Gastrocnemius medialis (tissue), 4 donors: ENCODE data around the gene TPX2. TPM values are rescaled to one million over a fixed set of nuclear protein-coding genes. Genes with fewer than 3 reads are reported as not detected.
A peak's percentile ranks its signal among the peaks of the same experiment; 100 is the strongest.

Experiments
- ATAC-seq, 2 donors: fragments of 150-250 bp; one replicate each; pipeline ENCODE4 v1.9.1; 2016
- DNase-seq, 2 donors: peaks; one replicate each; pipeline ENCODE4 v3.0.0-alpha.2; 2019
- H3K27ac ChIP-seq, 4 donors: fragments of 200-600 bp; sonication (generic); 1 replicate in 1 of 4; 2 replicates in 3 of 4; pipeline ENCODE4 v1.5.1; 2016 to 2018; ENCODE audit warnings: mild to moderate bottlenecking in 2 of 4, moderate library complexity in 1 of 4
- H3K27me3 ChIP-seq, 3 donors: fragments of 200-600 bp; sonication (generic) in 2 of 3; 1 replicate in 1 of 3; 2 replicates in 2 of 3; pipeline versions ENCODE4 v1.5.1 to v1.6.0; 2016 to 2019; ENCODE audit warnings: mild to moderate bottlenecking in 1 of 3, moderate library complexity in 1 of 3
- H3K36me3 ChIP-seq, 2 donors: fragments of 200-600 bp; sonication (generic) in 1 of 2; one replicate each; pipeline ENCODE4 v1.5.1; 2017 to 2018
- H3K4me1 ChIP-seq, 2 donors: fragments of 200-600 bp; sonication (generic) in 1 of 2; one replicate each; pipeline ENCODE4 v1.5.1; 2016 to 2017; ENCODE audit warnings: mild to moderate bottlenecking in 2 of 2
- H3K4me3 ChIP-seq, 4 donors: fragments of 200-600 bp; sonication (generic) in 3 of 4; 1 replicate in 1 of 4; 2 replicates in 3 of 4; pipeline ENCODE4 v1.5.1; 2016 to 2019; ENCODE audit warnings: mild to moderate bottlenecking in 2 of 4
- H3K9me3 ChIP-seq, 3 donors: fragments of 200-600 bp; sonication (generic) in 2 of 3; 1 replicate in 1 of 3; 2 replicates in 2 of 3; pipeline ENCODE4 v1.5.1; 2016 to 2019
- CTCF ChIP-seq, 5 experiments: fragments of 450-650 bp in 3 of 5; fragments of 200-600 bp in 2 of 5; sonication (generic) in 2 of 5; IDR thresholded peaks in 4 of 5; conservative IDR thresholded peaks in 1 of 5; 1 replicate in 4 of 5; 2 replicates in 1 of 5; pipeline ENCODE4 v1.5.1; 2016 to 2019; ENCODE audit warnings: antibody characterized with exemption in 5 of 5, mild to moderate bottlenecking in 3 of 5, moderate library complexity in 3 of 5
- POLR2A ChIP-seq, 2 donors: fragments of 450-650 bp; IDR thresholded peaks; one replicate each; pipeline ENCODE4 v1.6.1; 2017; ENCODE audit warnings: antibody characterized with exemption in 2 of 2, mild to moderate bottlenecking in 2 of 2, moderate library complexity in 2 of 2
- in situ Hi-C, 4 donors: fragments of 200-750 bp; cut with MboI; loops; one replicate each; pipeline versions ENCODE4 v1.15.0 to v1.8.0; 2017; ENCODE audit warnings: low sequenced_read_pairs in 4 of 4
- intact Hi-C: fragments of 100-400 bp; cut with DNase I; formaldehyde crosslinking; loops from one replicate; pipeline ENCODE4 v1.15.1; 2023; ENCODE audit warnings: low total_unique reads
- total RNA-seq, 4 donors: library from RNA; depleted of rRNA; stranded (reverse); fragments of >200 nt; gene quantifications; one replicate each; pipeline versions ENCODE4 v1.1.0 to v1.2.3, GENCODE V29; 2016

The TPX2 gene
- total RNA-seq, 4 donors from 2014 or later = 0.46 to 1.9 (median 1.0) TPM

DNA sequence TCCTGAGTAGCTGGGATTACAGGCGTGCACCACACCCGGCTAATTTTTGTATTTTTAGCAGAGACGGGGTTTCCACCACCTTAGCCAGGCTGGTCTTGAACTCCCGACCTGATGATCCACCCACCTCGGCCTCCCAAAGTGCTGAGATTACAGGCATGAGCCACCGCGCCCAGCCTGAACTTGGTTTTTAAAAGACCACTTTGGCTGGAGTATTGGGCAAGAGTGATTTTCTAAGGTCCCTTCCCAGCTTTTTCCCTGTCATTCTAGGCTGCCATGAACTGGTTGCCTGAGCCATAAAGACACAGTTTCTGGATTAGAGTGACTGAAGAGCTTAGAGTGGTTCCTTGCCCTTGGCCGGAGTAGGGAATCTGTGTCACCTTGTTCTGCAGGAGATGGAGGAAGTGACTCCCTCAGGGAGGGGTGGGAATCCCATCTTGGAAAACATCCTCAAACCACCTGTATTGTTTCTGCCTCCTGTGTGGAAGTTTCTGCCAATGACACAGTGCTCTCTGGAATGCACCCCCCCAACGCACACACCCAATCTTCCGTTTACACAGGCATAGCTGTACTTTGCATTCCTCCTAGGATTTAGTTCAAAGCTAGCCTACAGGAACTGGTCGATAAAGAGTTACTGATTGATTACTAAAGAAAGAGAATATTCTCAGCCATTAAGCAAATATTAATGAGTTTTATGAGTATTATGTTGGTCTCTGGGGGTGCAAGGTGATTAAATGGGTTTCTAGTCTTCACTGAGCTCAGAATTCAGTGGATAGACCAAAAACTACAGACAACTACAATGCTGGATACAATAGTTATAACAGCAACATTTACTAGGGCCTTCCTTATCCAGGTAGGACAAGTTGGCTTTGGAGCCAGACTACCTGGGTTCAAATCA lies 34.6 kb upstream of the TPX2 start:
- Histone ChIP-seq H3K27ac (peak overlapping the region; percentile 97 to 98 (median 97)), H3K4me3 (no peak overlapping the region), H3K27me3 (no peaks in the 10 kb centered on the region), H3K4me1 (peaks cover 78 to 86% of the 10 kb centered on the region in 2 donors), H3K36me3 (peaks cover 0 to 7% of the 10 kb centered on the region in 2 donors), H3K9me3 (no peaks in the 10 kb centered on the region)
- in situ Hi-C loops (no loop called here), intact Hi-C loops (no loop called here)
- no peak for ATAC-seq
- DNase-seq = no peak
- TF ChIP-seq CTCF (IDR thresholded peaks at IDR 0.05 in 4 of 5, conservative IDR thresholded peaks at IDR 0.05 in 1 of 5) = no peak
- no peak for TF ChIP-seq POLR2A (IDR thresholded peaks at IDR 0.05)

GRCh38 chr20:31705191-31705590 lies 33.9 kb upstream of the TPX2 start:
- no peaks in the 10 kb centered on the region for H3K27me3 ChIP-seq
- TF ChIP-seq CTCF (IDR thresholded peaks at IDR 0.05 in 4 of 5, conservative IDR thresholded peaks at IDR 0.05 in 1 of 5) (no peak), POLR2A (IDR thresholded peaks at IDR 0.05) (no peak)
- no peaks in the 10 kb centered on the region for H3K9me3 ChIP-seq
- intact Hi-C loops (no loop called here), in situ Hi-C loops (no loop called here)
- peak overlapping the region; percentile 97 to 98 (median 97) for H3K27ac ChIP-seq
- ATAC-seq (no peak), DNase-seq (no peak)
- H3K4me1 ChIP-seq = peaks cover 78 to 86% of the 10 kb centered on the region in 2 donors
- no peak overlapping the region for H3K4me3 ChIP-seq
- H3K36me3 ChIP-seq = peaks cover 0 to 7% of the 10 kb centered on the region in 2 donors

DNA sequence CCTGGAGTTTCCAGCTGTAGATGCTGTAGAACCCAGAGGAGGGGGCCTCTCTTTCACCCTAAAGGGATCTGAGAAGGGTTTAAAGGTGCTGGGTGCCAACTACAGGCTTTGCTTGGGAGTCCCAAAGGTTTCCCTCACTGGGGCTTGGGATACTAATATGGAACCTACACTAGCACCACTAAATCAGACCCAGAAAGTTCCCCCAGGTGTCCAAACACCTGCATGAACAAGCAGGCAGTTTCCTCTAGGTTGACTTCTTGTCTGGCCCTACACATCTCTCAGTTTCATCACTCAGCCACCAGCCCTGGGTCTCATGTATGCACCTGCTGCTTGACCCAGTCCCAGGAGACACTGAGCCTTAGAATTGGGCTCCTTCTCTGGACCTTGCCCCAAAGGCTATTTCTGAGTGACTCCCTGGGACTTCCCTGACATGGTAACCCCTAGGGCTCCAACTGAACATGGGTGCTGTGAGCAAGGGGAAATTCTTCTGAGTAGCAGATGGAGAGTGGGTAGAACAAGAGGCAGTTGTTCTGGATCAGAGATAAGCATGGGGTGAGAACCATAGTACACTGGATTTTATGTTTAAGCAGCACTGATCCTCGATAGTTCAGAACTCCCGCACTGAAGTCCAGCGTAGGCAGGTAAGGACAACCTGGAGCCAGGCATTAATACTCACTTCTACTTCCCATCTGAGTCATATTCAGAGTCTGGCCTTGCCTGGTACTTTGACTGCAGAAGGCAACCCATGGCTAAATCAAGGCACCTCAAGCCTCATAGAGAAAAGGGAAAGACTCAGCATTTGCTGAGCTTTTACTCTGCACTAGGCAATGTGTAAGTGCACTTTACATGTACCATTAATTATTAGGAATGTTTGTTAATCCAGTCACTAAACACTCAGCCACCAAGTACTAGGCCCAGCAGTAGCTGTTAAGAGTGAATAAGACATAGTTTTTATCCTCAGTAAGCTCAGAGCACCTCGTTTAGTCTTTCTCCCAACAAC lies 33.2 kb upstream of the TPX2 start:
- ATAC-seq (no peak), DNase-seq (no peak)
- TF ChIP-seq POLR2A (IDR thresholded peaks at IDR 0.05) (no peak), CTCF (IDR thresholded peaks at IDR 0.05 in 4 of 5, conservative IDR thresholded peaks at IDR 0.05 in 1 of 5) (no peak)
- Histone ChIP-seq H3K4me1 (peaks cover 78 to 86% of the 10 kb centered on the region in 2 donors), H3K36me3 (peaks cover 0 to 7% of the 10 kb centered on the region in 2 donors), H3K27me3 (no peaks in the 10 kb centered on the region), H3K4me3 (no peak overlapping the region), H3K27ac (peak overlapping the region; percentile 97 to 98 (median 97)), H3K9me3 (no peaks in the 10 kb centered on the region)
- intact Hi-C loops (no loop called here), in situ Hi-C loops (no loop called here)

DNA sequence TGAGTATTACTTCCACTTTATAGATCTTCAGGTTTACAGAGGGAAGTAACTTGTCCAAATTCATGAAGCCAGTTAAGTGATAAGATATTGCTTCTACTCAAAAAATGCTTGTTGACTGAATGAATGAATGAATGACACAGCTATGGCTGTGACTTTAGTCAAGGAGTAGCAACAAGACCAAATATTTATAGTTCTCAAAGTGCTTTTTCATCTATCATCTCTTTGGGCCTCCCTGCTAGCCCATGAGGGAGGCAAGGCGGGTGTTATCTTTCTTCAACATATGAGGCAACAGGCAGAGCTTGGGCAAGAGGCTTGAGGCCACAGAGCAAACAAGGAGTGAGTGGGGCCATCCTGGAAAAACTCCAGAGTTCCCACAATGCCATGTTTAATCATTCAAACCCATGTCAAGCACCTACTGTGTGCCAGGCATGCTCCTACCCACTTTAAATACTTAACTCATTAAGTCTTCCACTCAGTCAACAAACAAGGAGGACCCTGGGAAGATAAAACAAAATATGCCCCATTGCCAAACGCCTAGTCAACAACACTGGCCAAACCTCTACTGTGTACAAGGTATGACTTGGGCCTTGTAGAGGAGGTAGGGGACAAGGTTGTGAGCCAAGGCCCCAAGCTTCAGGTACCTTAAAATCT lies 32.4 kb upstream of the TPX2 start:
- no peak for ATAC-seq
- Histone ChIP-seq H3K27ac (peak overlapping the region; percentile 97 to 98 (median 97)), H3K4me3 (no peak overlapping the region), H3K27me3 (no peaks in the 10 kb centered on the region), H3K36me3 (peaks cover 0 to 7% of the 10 kb centered on the region in 2 donors), H3K9me3 (no peaks in the 10 kb centered on the region), H3K4me1 (peaks cover 81 to 86% of the 10 kb centered on the region in 2 donors)
- in situ Hi-C loops = no loop called here
- TF ChIP-seq CTCF (IDR thresholded peaks at IDR 0.05 in 4 of 5, conservative IDR thresholded peaks at IDR 0.05 in 1 of 5) = no peak
- no peak for TF ChIP-seq POLR2A (IDR thresholded peaks at IDR 0.05)
- intact Hi-C loops = no loop called here
- peak in 1 of 2 donors; percentile 62 for DNase-seq
